ENCODE results near the gene FNDC8. TPM values are rescaled to one million over a fixed set of nuclear protein-coding genes. Genes with fewer than 3 reads are reported as not detected.

FNDC8 gene
- polyA plus RNA-seq, 2 of the 4 experiments (the other 2 are of a cell fraction): not detected

- Histone ChIP-seq H3K4me3 (no peak overlapping the region), H3K9me3 (no peaks in the 10 kb centered on the region), H3K27ac (peak overlapping the region; percentile 88 to 96), H3K4me1 (peaks cover 71% of the 10 kb centered on the region), H3K4me2 (peak overlapping the region; percentile 90)
- FAIRE-seq (no peak), DNase-seq (ENCODE audit: low read depth in 1 of 2, low spot score in 1 of 2) (no peak), ATAC-seq (no peak)
- ChIA-PET CTCF (interaction anchor here (0.8 to 2.8 kb wide), 13 partner anchors 11 to 718 kb away, joined by 3 to 17 read pairs (median 4); partner anchors contain the start of genes RAD51D and RFFL), POLR2A (interaction anchor here (0.6 to 2.6 kb wide), 3 partner anchors 8 to 82 kb away, joined by 3 to 21 read pairs (median 4); partner anchors contain the start of gene RFFL)
- 90% methylated on average over 8 of the region's 8 CpGs for WGBS (ENCODE audit: missing lambda C conversion rate)
- TF ChIP-seq PBX3 (IDR thresholded peaks at IDR 0.05): no peak
- no peak for TF ChIP-seq HMGXB4 (CRISPR knock-in tag; IDR thresholded peaks at IDR 0.05; ENCODE audit: borderline replicate concordance)
- no peak for TF ChIP-seq FOSB (CRISPR knock-in tag; IDR thresholded peaks at IDR 0.05)
- TF ChIP-seq ZFP36 (IDR thresholded peaks at IDR 0.05; ENCODE audit: borderline replicate concordance, partially characterized antibody): no peak
- no peak for TF ChIP-seq MAFK (IDR thresholded peaks at IDR 0.05; ENCODE audit: partially characterized antibody)
- TF ChIP-seq TP53 (CRISPR knock-in tag; IDR thresholded peaks at IDR 0.05): no peak
- no peak for TF ChIP-seq SMC3 (IDR thresholded peaks at IDR 0.05)
Observed at GRCh38 chr17:35086164-35086563, 35.3 kb upstream of the FNDC8 start.

- DNase-seq (ENCODE audit: low read depth in 1 of 2, low spot score in 1 of 2) (peak in 1 of 2 experiments; percentile 75), FAIRE-seq (no peak), ATAC-seq (no peak)
- WGBS (ENCODE audit: missing lambda C conversion rate): 39% methylated on average over 8 of the region's 8 CpGs
- ChIA-PET POLR2A (interaction anchor here (0.7 to 2.6 kb wide), 2 partner anchors 9 to 23 kb away, joined by 4 to 21 read pairs; partner anchors contain the start of gene RFFL), CTCF (interaction anchor here (0.6 to 2.3 kb wide), 10 partner anchors 20 to 661 kb away, joined by 3 to 20 read pairs (median 4); partner anchors contain the start of genes RAD51D and RFFL)
- Histone ChIP-seq H3K4me1 (peaks cover 62% of the 10 kb centered on the region), H3K4me2 (peak overlapping the region; percentile 90), H3K9me3 (no peaks in the 10 kb centered on the region), H3K27ac (peak overlapping the region; percentile 96), H3K4me3 (peak overlapping the region; percentile 90)
- no peak for TF ChIP-seq HES2 (IDR thresholded peaks at IDR 0.05)
- TF ChIP-seq CBX2 (IDR thresholded peaks at IDR 0.05; ENCODE audit: borderline replicate concordance, low read depth): no peak
- TF ChIP-seq CHD2 (IDR thresholded peaks at IDR 0.05; ENCODE audit: low read length, partially characterized antibody): no peak
- TF ChIP-seq TP53 (CRISPR knock-in tag; IDR thresholded peaks at IDR 0.05): no peak
- no peak for TF ChIP-seq POLR2AphosphoS2 (conservative IDR thresholded peaks at IDR 0.05; ENCODE audit: low read length)
- TF ChIP-seq PBX3 (IDR thresholded peaks at IDR 0.05): no peak
- TF ChIP-seq CHD4 (IDR thresholded peaks at IDR 0.05; ENCODE audit: borderline replicate concordance): no peak
- TF ChIP-seq ESRRA (IDR thresholded peaks at IDR 0.05; ENCODE audit: borderline replicate concordance, low read length): no peak
- TF ChIP-seq MAFK (IDR thresholded peaks at IDR 0.05; ENCODE audit: partially characterized antibody): no peak
- TF ChIP-seq JUNB (IDR thresholded peaks at IDR 0.05): no peak
- TF ChIP-seq CEBPB (IDR thresholded peaks at IDR 0.05): peak in 1 of 2 experiments; percentile 83; a peak in 2 of 4 replicates
- TF ChIP-seq FOSL2 (IDR thresholded peaks at IDR 0.05): no peak
- TF ChIP-seq FOSL2 (CRISPR knock-in tag; IDR thresholded peaks at IDR 0.05): no peak; the same call in 1 of the 2 replicates
- TF ChIP-seq RFX5 (IDR thresholded peaks at IDR 0.05): no peak
- no peak for TF ChIP-seq TFCP2L1 (CRISPR knock-in tag; IDR thresholded peaks at IDR 0.05)
- TF ChIP-seq JUN (IDR thresholded peaks at IDR 0.05): no peak
- TF ChIP-seq ATOH8 (CRISPR knock-in tag; IDR thresholded peaks at IDR 0.05; ENCODE audit: low read depth): peak; percentile 61; the same call in 1 of the 2 replicates
- no peak for TF ChIP-seq EHMT2 (IDR thresholded peaks at IDR 0.05; ENCODE audit: low read depth)
- no peak for TF ChIP-seq CTCF (IDR thresholded peaks at IDR 0.05)
- no peak for TF ChIP-seq POLR2A (IDR thresholded peaks at IDR 0.05; ENCODE audit: low read length)
- TF ChIP-seq SMC3 (IDR thresholded peaks at IDR 0.05): no peak
- no peak for TF ChIP-seq GATA3 (IDR thresholded peaks at IDR 0.05; ENCODE audit: borderline replicate concordance)
- no peak for TF ChIP-seq RAD21 (conservative IDR thresholded peaks at IDR 0.05 in 1 of 2, IDR thresholded peaks at IDR 0.05 in 1 of 2)
- TF ChIP-seq RCOR1 (IDR thresholded peaks at IDR 0.05; ENCODE audit: low read depth, low read length): no peak
- TF ChIP-seq EP300 (IDR thresholded peaks at IDR 0.05): no peak
- TF ChIP-seq MAX (IDR thresholded peaks at IDR 0.05): no peak; the same call in 1 of the 2 replicates
- peak; percentile 77; the same call in 1 of the 2 replicates for TF ChIP-seq EHF (CRISPR knock-in tag; IDR thresholded peaks at IDR 0.05)
Observed at GRCh38 chr17:35086931-35087573, 34.4 kb upstream of the FNDC8 start.

Data from A549 (cell line).